HepG2 (cell line): ENCODE measurements around the gene MADD. TPM values are rescaled to one million over a fixed set of nuclear protein-coding genes. Genes with fewer than 3 reads are reported as not detected.

Experiments
- ATAD3A ChIP-seq: sonication (generic); formaldehyde crosslinking; IDR thresholded peaks from 2 replicates; pipeline ENCODE4 v1.4.0; 2020; ENCODE audit warnings: missing genetic modification reagents
- FOXC1 ChIP-seq: sonication (generic); formaldehyde crosslinking; IDR thresholded peaks from 2 replicates; pipeline ENCODE4 v1.8.0; 2022; ENCODE audit warnings: mild to moderate bottlenecking, missing genetic modification reagents, borderline replicate concordance
- FOXP1 ChIP-seq, 2 experiments: fragments of 450-650 bp in 1 of 2; IDR thresholded peaks; 2 replicates each; pipeline ENCODE4 v1.6.1; 2017 to 2018; ENCODE audit warnings: antibody characterized with exemption in 1 of 2
- GTF2F1 ChIP-seq: fragments of 150-350 bp; IDR thresholded peaks from 2 replicates; pipeline ENCODE4 v1.6.1; 2014; ENCODE audit warnings: low read length
- SRSF1 ChIP-seq: fragments of 200-400 bp; formaldehyde crosslinking; optimal IDR thresholded peaks from 2 replicates; pipeline ENCODE3; 2017; ENCODE audit warnings: mild to moderate bottlenecking, low read depth, low read length, moderate library complexity
- STAT5B ChIP-seq: sonication (generic); formaldehyde crosslinking; IDR thresholded peaks from 2 replicates; pipeline ENCODE4 v1.4.0; 2020; ENCODE audit warnings: missing genetic modification reagents
- TSC22D2 ChIP-seq: sonication (generic); formaldehyde crosslinking; IDR thresholded peaks from 2 replicates; pipeline ENCODE4 v1.5.1; 2020; ENCODE audit warnings: missing genetic modification reagents, mild to moderate bottlenecking, borderline replicate concordance
- WIZ ChIP-seq: sonication (generic); formaldehyde crosslinking; IDR thresholded peaks from 2 replicates; pipeline ENCODE4 v1.5.1; 2020; ENCODE audit warnings: mild to moderate bottlenecking, missing genetic modification reagents
- ZNF124 ChIP-seq: sonication (generic); formaldehyde crosslinking; IDR thresholded peaks from 2 replicates; pipeline ENCODE4 v1.4.0; 2020; ENCODE audit warnings: missing genetic modification reagents
- ZNF777 ChIP-seq: sonication (generic); formaldehyde crosslinking; IDR thresholded peaks from 2 replicates; pipeline ENCODE4 v1.4.0; 2020; ENCODE audit warnings: missing genetic modification reagents
- polyA plus RNA-seq, 8 experiments: library from polyadenylated mRNA; depleted of rRNA in 3 of 8; stranded (reverse) in 7 of 8; unstranded in 1 of 8; fragments of >200 nt; fragmentation: Illumina TruSeq in 4 of 8; extraction: Trizol in 4 of 8; gene quantifications; 2 replicates each; pipeline versions ENCODE4 v1.2.1 to v1.2.3, GENCODE V29; 2011 to 2016; ENCODE audit warnings: low read depth in 4 of 8, missing spikeins in 1 of 8, mixed read lengths in 1 of 8; ENCODE audit not compliant: insufficient read depth in 1 of 8
- total RNA-seq, 5 experiments: library from RNA; depleted of rRNA; stranded (reverse); fragments of >200 nt; fragmentation: Illumina TruSeq; extraction: Trizol; gene quantifications; 2 replicates each; pipeline ENCODE4 v1.2.3, GENCODE V29; 2016; ENCODE audit warnings: low read depth in 1 of 5
- TF ChIP-seq, protein P1 (sequence below): sonication (generic); formaldehyde crosslinking; IDR thresholded peaks from 2 replicates; pipeline ENCODE4 v1.8.0; 2022; ENCODE audit warnings: mild to moderate bottlenecking, missing genetic modification reagents, borderline replicate concordance
- TF ChIP-seq, protein P2 (sequence below): sonication (generic); formaldehyde crosslinking; IDR thresholded peaks from 2 replicates; pipeline ENCODE4 v1.5.0; 2020; ENCODE audit warnings: mild to moderate bottlenecking, missing genetic modification reagents
- TF ChIP-seq, protein P3 (sequence below): sonication (generic); formaldehyde crosslinking; IDR thresholded peaks from 2 replicates; pipeline ENCODE4 v1.4.0; 2020; ENCODE audit warnings: missing genetic modification reagents, borderline replicate concordance
- TF ChIP-seq, protein P4 (sequence below): sonication (generic); formaldehyde crosslinking; IDR thresholded peaks from 2 replicates; pipeline ENCODE4 v1.5.0; 2020; ENCODE audit warnings: mild to moderate bottlenecking, missing genetic modification reagents, borderline replicate concordance
- TF ChIP-seq, protein P5 (sequence below): sonication (generic); formaldehyde crosslinking; conservative IDR thresholded peaks from 2 replicates; pipeline ENCODE4 v1.8.0; 2022; ENCODE audit warnings: mild to moderate bottlenecking, moderate library complexity, missing genetic modification reagents
- TF ChIP-seq, protein P6 (sequence below): sonication (generic); formaldehyde crosslinking; IDR thresholded peaks from 2 replicates; pipeline ENCODE4 v1.5.1; 2020; ENCODE audit warnings: mild to moderate bottlenecking, missing genetic modification reagents, borderline replicate concordance

MADD gene
- total and polyA plus RNA-seq, 2 of the 13 experiments (the other 11 are each of a cell fraction or from before 2014, with no cell fraction given) = 18.0 to 29.2 TPM

DNA sequence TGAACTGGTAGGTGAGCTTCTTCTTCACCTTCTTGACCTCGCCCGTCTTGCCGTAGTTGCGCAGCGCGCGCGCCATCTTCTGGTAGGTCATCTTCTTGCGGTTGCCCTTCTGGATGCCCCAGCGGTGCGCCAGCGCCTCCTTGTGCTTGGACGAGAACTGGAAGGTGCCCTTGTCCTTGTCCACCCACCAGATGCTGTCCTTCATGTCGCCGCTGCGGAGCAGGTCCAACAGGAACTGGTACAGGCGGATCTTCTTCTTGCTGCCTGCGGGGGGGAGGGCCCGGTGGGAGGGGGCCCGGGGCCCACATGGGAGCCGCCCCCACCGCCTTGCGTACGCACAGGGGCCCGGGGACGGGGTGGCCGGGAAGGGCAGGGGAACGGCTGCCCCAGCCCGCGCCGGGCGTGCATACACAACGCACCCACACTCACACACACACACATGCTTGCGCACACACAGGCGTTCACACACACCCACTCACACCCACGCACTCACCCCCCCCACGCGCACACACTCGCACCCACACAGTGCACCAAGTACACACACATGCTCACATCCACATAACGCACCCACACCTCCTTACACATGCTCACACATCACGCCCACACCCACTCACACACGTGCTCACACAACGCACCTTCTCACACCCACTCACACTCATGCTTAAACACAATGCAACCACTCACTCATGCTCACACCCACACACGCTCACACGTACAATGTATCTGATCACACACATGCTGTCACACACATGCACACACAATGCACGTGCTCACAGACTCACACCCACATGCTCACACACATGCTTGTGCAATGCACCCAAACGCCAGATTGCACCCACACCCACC lies 85.6 kb downstream of the MADD start (continued):
- TF ChIP-seq FOXP1 (IDR thresholded peaks at IDR 0.05) (no peak), FOXP1 (CRISPR knock-in tag; IDR thresholded peaks at IDR 0.05) (no peak), TSC22D2 (CRISPR knock-in tag) (no peak), ZNF777 (CRISPR knock-in tag) (no peak), ZNF124 (CRISPR knock-in tag) (peak; percentile 53; the same call in 1 of the 2 replicates), STAT5B (CRISPR knock-in tag) (no peak), WIZ (no peak), GTF2F1 (no peak), ATAD3A (CRISPR knock-in tag) (no peak), SRSF1 (no peak), FOXC1 (CRISPR knock-in tag) (no peak)
- TF ChIP-seq, protein P1, sequence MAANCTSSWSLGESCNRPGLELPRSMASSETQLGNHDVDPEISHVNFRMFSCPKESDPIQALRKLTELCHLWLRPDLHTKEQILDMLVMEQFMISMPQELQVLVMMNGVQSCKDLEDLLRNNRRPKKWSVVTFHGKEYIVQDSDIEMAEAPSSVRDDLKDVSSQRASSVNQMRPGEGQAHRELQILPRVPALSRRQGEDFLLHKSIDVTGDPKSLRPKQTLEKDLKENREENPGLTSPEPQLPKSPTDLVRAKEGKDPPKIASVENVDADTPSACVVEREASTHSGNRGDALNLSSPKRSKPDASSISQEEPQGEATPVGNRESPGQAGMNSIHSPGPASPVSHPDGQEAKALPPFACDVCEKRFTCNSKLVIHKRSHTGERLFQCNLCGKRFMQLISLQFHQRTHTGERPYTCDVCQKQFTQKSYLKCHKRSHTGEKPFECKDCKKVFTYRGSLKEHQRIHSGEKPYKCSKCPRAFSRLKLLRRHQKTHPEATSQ (CRISPR knock-in tag) = no peak
- TF ChIP-seq, protein P2, sequence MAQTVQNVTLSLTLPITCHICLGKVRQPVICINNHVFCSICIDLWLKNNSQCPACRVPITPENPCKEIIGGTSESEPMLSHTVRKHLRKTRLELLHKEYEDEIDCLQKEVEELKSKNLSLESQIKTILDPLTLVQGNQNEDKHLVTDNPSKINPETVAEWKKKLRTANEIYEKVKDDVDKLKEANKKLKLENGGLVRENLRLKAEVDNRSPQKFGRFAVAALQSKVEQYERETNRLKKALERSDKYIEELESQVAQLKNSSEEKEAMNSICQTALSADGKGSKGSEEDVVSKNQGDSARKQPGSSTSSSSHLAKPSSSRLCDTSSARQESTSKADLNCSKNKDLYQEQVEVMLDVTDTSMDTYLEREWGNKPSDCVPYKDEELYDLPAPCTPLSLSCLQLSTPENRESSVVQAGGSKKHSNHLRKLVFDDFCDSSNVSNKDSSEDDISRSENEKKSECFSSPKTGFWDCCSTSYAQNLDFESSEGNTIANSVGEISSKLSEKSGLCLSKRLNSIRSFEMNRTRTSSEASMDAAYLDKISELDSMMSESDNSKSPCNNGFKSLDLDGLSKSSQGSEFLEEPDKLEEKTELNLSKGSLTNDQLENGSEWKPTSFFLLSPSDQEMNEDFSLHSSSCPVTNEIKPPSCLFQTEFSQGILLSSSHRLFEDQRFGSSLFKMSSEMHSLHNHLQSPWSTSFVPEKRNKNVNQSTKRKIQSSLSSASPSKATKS (CRISPR knock-in tag) = no peak
- TF ChIP-seq, protein P3, sequence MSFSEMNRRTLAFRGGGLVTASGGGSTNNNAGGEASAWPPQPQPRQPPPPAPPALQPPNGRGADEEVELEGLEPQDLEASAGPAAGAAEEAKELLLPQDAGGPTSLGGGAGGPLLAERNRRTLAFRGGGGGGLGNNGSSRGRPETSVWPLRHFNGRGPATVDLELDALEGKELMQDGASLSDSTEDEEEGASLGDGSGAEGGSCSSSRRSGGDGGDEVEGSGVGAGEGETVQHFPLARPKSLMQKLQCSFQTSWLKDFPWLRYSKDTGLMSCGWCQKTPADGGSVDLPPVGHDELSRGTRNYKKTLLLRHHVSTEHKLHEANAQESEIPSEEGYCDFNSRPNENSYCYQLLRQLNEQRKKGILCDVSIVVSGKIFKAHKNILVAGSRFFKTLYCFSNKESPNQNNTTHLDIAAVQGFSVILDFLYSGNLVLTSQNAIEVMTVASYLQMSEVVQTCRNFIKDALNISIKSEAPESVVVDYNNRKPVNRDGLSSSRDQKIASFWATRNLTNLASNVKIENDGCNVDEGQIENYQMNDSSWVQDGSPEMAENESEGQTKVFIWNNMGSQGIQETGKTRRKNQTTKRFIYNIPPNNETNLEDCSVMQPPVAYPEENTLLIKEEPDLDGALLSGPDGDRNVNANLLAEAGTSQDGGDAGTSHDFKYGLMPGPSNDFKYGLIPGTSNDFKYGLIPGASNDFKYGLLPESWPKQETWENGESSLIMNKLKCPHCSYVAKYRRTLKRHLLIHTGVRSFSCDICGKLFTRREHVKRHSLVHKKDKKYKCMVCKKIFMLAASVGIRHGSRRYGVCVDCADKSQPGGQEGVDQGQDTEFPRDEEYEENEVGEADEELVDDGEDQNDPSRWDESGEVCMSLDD = no peak
- TF ChIP-seq, protein P4, sequence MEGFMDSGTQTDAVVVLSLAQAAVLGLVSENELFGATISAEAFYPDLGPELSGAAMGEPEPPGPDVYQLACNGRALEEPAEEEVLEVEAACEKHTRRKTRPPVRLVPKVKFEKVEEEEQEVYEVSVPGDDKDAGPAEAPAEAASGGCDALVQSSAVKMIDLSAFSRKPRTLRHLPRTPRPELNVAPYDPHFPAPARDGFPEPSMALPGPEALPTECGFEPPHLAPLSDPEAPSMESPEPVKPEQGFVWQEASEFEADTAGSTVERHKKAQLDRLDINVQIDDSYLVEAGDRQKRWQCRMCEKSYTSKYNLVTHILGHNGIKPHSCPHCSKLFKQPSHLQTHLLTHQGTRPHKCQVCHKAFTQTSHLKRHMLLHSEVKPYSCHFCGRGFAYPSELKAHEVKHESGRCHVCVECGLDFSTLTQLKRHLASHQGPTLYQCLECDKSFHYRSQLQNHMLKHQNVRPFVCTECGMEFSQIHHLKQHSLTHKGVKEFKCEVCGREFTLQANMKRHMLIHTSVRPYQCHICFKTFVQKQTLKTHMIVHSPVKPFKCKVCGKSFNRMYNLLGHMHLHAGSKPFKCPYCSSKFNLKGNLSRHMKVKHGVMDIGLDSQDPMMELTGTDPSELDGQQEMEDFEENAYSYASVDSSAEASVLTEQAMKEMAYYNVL = peak; percentile 49; the same call in 1 of the 2 replicates
- TF ChIP-seq, protein P5, sequence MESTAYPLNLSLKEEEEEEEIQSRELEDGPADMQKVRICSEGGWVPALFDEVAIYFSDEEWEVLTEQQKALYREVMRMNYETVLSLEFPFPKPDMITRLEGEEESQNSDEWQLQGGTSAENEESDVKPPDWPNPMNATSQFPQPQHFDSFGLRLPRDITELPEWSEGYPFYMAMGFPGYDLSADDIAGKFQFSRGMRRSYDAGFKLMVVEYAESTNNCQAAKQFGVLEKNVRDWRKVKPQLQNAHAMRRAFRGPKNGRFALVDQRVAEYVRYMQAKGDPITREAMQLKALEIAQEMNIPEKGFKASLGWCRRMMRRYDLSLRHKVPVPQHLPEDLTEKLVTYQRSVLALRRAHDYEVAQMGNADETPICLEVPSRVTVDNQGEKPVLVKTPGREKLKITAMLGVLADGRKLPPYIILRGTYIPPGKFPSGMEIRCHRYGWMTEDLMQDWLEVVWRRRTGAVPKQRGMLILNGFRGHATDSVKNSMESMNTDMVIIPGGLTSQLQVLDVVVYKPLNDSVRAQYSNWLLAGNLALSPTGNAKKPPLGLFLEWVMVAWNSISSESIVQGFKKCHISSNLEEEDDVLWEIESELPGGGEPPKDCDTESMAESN (CRISPR knock-in tag) = no peak; the same call in 1 of the 2 replicates
- TF ChIP-seq, protein P6, sequence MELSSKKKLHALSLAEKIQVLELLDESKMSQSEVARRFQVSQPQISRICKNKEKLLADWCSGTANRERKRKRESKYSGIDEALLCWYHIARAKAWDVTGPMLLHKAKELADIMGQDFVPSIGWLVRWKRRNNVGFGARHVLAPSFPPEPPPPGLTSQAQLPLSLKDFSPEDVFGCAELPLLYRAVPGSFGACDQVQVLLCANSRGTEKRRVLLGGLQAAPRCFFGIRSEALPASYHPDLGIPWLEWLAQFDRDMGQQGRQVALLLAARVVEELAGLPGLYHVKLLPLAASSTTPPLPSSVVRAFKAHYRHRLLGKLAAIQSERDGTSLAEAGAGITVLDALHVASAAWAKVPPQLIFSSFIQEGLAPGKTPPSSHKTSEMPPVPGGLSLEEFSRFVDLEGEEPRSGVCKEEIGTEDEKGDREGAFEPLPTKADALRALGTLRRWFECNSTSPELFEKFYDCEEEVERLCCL = no peak
